ENCODE results near the gene TBL1X.
"Not testable (repeated sequence)": the region's sequence is repeated elsewhere in the genome, so short reads cannot be mapped to it uniquely, and the experiment has no call there.

The TBL1X gene

DNA sequence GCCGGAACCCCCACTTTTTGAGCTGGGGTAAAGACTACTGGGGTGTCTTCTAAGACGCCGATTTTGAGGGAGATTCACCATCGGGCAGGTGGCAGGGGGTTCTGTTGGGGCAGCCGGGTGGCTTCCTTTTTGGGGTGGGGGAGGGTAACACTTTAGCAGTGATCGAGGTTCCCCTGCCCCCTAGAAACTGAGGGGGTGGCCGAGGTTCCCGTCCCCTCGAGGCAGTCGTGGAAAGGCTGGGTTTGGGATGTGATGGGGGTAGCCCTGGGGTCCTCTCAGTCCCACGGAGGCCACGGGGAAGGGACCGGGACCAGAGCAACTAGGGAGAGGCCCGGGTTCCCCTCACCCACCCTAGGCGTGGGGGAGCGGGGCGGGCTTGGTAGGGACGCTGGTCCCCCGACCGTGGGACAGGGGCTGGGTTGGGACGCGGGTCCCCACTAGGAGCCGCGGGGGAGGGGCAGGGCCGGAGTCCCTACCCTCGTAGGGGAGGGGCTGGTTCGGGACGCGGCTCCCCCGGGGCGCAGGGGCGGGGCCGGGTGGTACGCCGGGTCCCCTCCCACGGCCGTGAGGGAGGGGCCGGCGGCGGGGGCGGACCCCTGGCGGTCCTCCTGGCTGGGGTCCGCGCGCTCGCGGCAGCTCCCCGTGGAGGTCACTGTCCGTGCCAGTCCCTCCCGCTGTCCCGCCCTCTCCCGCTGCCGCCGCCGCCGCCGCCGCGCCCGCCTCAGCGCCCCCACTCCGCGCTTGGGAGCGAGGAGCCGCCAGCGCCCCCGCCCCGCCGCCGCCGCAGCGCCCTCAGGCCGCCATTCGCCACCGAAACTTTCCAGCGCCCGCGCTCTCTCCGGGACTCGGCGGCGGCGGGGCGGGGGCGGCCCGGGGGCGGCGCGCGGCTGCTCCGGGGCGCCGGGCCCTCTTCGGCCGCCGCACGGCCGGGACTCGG, at the start of gene TBL1X:
TBL1X (plus strand) TSS at position 624 of the 937 bp plus-strand sequence. CDS start 188,529 bp downstream, outside the sequence.
- Mint-ChIP-seq H3K4me3 (peak within 1 kb of the TSS; percentile 78), H3K4me1 (peaks cover 50% of the 10 kb centered on the region), H3K9me3 (no peaks in the 10 kb centered on the region), H3K36me3 (peaks cover 3% of the 10 kb centered on the region), H3K27ac (peak within 1 kb of the TSS; percentile 88), H3K27me3 (no peaks in the 10 kb centered on the region)

GRCh38 chrX:9416562-9417348, 48.1 kb upstream of the TBL1X start:
- no peak overlapping the region for H3K27ac Mint-ChIP-seq
- no peaks in the 10 kb centered on the region for H3K27me3 Mint-ChIP-seq
- no peak overlapping the region for H3K4me3 Mint-ChIP-seq
- H3K36me3 Mint-ChIP-seq = no peaks in the 10 kb centered on the region
- H3K9me3 Mint-ChIP-seq = no peaks in the 10 kb centered on the region
- peaks cover 10% of the 10 kb centered on the region for H3K4me1 Mint-ChIP-seq

DNA sequence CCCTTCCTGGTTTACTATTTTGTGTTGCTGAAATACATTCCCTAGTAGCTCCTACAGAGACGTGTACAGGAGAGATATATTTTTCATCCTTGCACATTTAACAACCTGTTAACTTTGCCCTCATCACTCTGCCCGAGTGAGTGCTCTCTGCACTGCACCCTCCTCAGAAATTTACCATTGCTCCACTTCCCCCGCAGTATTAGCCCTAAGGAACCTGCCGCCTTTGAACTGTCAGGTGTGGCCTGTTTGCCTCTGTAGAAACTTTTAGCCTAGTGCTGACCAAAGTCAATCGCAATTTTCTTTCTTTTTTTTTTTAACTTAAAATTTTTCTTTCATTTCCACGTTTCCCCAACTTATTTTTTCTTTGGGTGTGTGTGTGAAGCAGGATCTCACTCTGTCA, 46.6 kb upstream of the TBL1X start:
- H3K9me3 Mint-ChIP-seq = no peaks in the 10 kb centered on the region
- H3K4me3 Mint-ChIP-seq = no peak overlapping the region
- peaks cover 10% of the 10 kb centered on the region for H3K4me1 Mint-ChIP-seq
- H3K27me3 Mint-ChIP-seq = no peaks in the 10 kb centered on the region
- H3K27ac Mint-ChIP-seq = no peak overlapping the region
- H3K36me3 Mint-ChIP-seq = no peaks in the 10 kb centered on the region

GRCh38 chrX:9420275-9421265, 44.3 kb upstream of the TBL1X start:
- Mint-ChIP-seq H3K9me3 (no peaks in the 10 kb centered on the region), H3K27ac (no peak overlapping the region)

GRCh38 chrX:9429767-9430166, 35.1 kb upstream of the TBL1X start:
- H3K4me3 Mint-ChIP-seq = no peak overlapping the region
- H3K27ac Mint-ChIP-seq = no peak overlapping the region
- no peaks in the 10 kb centered on the region for H3K9me3 Mint-ChIP-seq
- H3K27me3 Mint-ChIP-seq = no peaks in the 10 kb centered on the region
- no peaks in the 10 kb centered on the region for H3K4me1 Mint-ChIP-seq
- H3K36me3 Mint-ChIP-seq = no peaks in the 10 kb centered on the region

More at GRCh38 chrX:9420275-9421265, 44.3 kb upstream of the TBL1X start:
- Mint-ChIP-seq H3K4me3 (no peak overlapping the region), H3K36me3 (no peaks in the 10 kb centered on the region), H3K27me3 (no peaks in the 10 kb centered on the region), H3K4me1 (peaks cover 10% of the 10 kb centered on the region)

DNA sequence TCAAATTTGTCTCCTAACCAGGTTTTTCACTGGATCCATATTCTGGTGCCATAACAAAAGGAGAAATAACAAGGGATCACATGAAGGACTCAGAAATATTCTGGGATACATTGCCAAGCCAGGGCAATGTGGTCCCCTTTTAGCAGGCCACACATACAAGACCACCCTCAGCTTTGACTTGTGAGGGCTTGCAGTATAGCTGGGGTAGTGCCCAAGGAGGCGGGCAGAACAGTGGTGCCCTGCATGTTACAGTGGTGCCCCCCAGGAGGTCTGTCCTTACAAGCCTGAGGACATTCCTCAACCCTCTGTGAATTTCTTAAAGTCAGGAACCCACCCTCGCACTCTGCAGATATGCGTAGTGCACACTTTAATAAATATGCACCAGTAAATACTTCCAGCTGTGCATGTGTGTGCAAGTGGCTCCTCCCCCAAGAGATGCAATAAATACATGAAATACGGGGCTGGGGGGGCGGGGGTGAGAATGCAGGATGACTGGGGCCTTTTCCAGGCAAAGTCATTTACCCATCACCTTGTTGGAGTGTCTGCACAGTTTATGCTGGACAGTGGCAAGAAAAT, 34.4 kb upstream of the TBL1X start:
- H3K9me3 Mint-ChIP-seq = no peaks in the 10 kb centered on the region
- H3K4me1 Mint-ChIP-seq = no peaks in the 10 kb centered on the region
- H3K4me3 Mint-ChIP-seq = no peak overlapping the region
- H3K36me3 Mint-ChIP-seq = no peaks in the 10 kb centered on the region
- H3K27me3 Mint-ChIP-seq = no peaks in the 10 kb centered on the region
- no peak overlapping the region for H3K27ac Mint-ChIP-seq

DNA sequence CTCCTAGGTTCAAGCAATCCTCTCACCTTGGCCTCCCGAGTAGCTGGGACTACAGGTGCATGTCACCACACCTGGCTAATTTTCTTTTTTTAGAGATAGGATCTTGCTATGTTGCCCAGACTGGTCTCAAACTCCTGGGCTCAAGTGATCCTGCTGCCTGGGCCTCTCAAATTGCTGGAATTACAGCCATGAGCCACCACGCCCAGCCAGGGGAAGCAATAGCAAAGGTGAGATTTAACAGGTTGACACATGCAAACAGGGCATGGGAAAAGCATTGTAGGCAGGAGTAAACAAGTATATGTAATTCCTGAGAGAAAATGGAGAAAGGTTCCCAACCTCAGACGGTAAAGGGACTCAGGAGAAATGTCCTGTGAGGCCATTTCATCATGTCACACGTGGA, 33.6 kb upstream of the TBL1X start:
- Mint-ChIP-seq H3K4me1 (no peaks in the 10 kb centered on the region), H3K27ac (no peak overlapping the region)

GRCh38 chrX:9433596-9433995, 31.3 kb upstream of the TBL1X start:
- H3K4me1 Mint-ChIP-seq = no peaks in the 10 kb centered on the region
- no peaks in the 10 kb centered on the region for H3K9me3 Mint-ChIP-seq
- no peak overlapping the region for H3K27ac Mint-ChIP-seq
- no peaks in the 10 kb centered on the region for H3K27me3 Mint-ChIP-seq
- no peak overlapping the region for H3K4me3 Mint-ChIP-seq
- no peaks in the 10 kb centered on the region for H3K36me3 Mint-ChIP-seq

More for the DNA sequence above, 33.6 kb upstream of the TBL1X start:
- no peaks in the 10 kb centered on the region for H3K36me3 Mint-ChIP-seq
- no peaks in the 10 kb centered on the region for H3K27me3 Mint-ChIP-seq
- H3K4me3 Mint-ChIP-seq = no peak overlapping the region
- no peaks in the 10 kb centered on the region for H3K9me3 Mint-ChIP-seq

- Mint-ChIP-seq H3K36me3 (no peaks in the 10 kb centered on the region), H3K27me3 (no peaks in the 10 kb centered on the region), H3K4me1 (no peaks in the 10 kb centered on the region), H3K9me3 (no peaks in the 10 kb centered on the region), H3K4me3 (no peak overlapping the region), H3K27ac (no peak overlapping the region)
Observed at GRCh38 chrX:9434051-9434550, 30.8 kb upstream of the TBL1X start.

DNA sequence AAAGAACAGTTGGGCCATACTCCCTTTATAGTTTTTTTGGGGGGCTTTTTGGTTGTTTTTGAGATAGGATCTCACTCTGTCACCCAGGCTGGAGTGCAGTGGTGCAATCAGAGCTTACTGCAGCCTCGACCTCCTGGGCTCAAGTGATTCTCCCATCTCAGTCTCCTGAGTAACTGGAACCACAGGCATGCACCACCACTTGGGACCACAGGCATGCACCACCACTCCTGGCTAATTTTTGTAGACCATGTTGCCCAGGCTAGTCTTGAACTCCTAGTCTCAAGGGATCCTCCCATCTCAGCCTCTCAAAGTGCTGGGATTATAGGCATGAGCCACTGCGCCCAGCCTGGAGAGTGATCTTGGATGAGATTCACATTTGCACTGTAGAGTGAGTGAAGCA, 29.8 kb upstream of the TBL1X start:
- H3K27ac Mint-ChIP-seq = not testable (repeated sequence)

DNA sequence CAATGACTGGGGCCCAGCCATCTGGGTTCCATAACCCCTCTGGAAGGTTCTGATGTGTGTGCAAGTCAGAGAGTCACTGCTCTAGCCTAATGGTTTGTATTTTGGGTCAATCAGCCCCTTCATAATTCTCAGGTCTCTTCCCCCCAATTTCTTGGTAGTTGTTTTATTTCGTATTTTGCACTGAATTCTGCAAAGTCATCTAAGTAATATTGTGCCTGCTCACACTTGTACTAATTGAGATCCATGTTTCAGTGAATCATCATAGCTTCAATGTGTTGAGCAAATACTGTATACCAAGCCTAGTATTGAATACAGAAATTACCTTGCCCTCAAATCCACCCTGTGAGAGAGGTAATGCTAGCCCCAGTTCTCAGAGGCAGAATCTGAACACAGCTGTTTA, 28.0 kb upstream of the TBL1X start:
- H3K4me1 Mint-ChIP-seq = peaks cover 11% of the 10 kb centered on the region
- no peaks in the 10 kb centered on the region for H3K27me3 Mint-ChIP-seq
- no peak overlapping the region for H3K4me3 Mint-ChIP-seq
- no peak overlapping the region for H3K27ac Mint-ChIP-seq
- no peaks in the 10 kb centered on the region for H3K9me3 Mint-ChIP-seq
- H3K36me3 Mint-ChIP-seq = no peaks in the 10 kb centered on the region

More for the DNA sequence above, 29.8 kb upstream of the TBL1X start:
- not testable (repeated sequence) for H3K4me1 Mint-ChIP-seq, H3K4me3 Mint-ChIP-seq, H3K9me3 Mint-ChIP-seq, H3K27me3 Mint-ChIP-seq, H3K36me3 Mint-ChIP-seq

GRCh38 chrX:9438933-9439494, 25.8 kb upstream of the TBL1X start:
- Mint-ChIP-seq H3K27ac (no peak overlapping the region), H3K27me3 (no peaks in the 10 kb centered on the region), H3K36me3 (no peaks in the 10 kb centered on the region), H3K9me3 (no peaks in the 10 kb centered on the region), H3K4me1 (peaks cover 11% of the 10 kb centered on the region), H3K4me3 (no peak overlapping the region)

DNA sequence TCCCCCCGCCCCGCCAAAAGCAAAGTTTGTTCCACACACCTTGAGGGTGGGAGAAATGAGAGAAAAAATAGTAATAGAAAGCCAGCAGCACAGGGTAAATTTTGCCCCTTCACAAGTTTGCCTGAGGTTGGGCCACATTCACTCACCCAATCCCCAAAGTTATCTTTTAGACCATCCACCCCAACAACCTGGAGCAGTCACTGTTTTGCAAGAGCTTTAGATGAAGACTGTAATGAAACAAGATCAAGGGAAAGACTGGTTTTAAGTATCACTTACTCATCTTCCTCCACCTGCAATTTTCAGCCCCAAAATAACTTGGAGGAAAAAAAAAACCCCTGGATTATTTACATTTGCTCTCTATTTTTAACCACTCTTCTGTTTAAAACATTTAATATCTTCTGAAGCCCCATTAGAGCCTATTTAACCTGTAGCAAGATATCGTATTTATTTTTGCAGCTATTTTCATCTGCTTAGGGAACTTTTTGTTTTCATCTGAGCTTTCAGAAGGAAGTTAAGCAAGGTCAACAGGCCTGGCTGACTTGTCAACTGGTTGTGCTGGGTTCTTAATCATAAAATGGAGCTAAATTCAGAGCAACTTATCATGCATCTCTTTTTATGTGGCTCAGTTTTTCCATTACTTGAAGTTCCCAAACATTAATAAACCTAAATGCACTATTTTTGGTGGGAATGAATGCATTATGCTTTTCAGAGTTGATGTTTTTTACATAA, 24.6 kb upstream of the TBL1X start:
- Mint-ChIP-seq H3K36me3 (no peaks in the 10 kb centered on the region), H3K27me3 (no peaks in the 10 kb centered on the region)

GRCh38 chrX:9442056-9442455, 22.8 kb upstream of the TBL1X start:
- no peaks in the 10 kb centered on the region for H3K27me3 Mint-ChIP-seq
- peaks cover 11% of the 10 kb centered on the region for H3K4me1 Mint-ChIP-seq
- H3K36me3 Mint-ChIP-seq = no peaks in the 10 kb centered on the region
- H3K4me3 Mint-ChIP-seq = no peak overlapping the region
- H3K9me3 Mint-ChIP-seq = no peaks in the 10 kb centered on the region
- H3K27ac Mint-ChIP-seq = no peak overlapping the region

More for the DNA sequence above, 24.6 kb upstream of the TBL1X start:
- H3K9me3 Mint-ChIP-seq = no peaks in the 10 kb centered on the region
- peak overlapping the region; percentile 44 for H3K4me3 Mint-ChIP-seq
- H3K4me1 Mint-ChIP-seq = peaks cover 11% of the 10 kb centered on the region
- peak overlapping the region; percentile 68 for H3K27ac Mint-ChIP-seq
